DND-41 (cell line): ENCODE measurements around the gene MECP2.

Experiments
- ATAC-seq: fragments of 200-7000 bp; cut with Tn5 transposase; 3 replicates; pipeline ENCODE4 v1.9.1; 2021; ENCODE audit warnings: low read depth; ENCODE audit not compliant: insufficient read depth
- DNase-seq: peaks from one replicate; pipeline ENCODE4 v3.0.0-alpha.2; 2020
- H2AFZ ChIP-seq: 2 replicates; pipeline ENCODE4 v1.6.0; 2012; ENCODE audit warnings: low read depth, low read length
- H3K27ac ChIP-seq: 2 replicates; pipeline ENCODE4 v1.5.1; 2012; ENCODE audit warnings: low read length, inconsistent platforms
- H3K27me3 ChIP-seq: fragments of 200-600 bp; sonication (generic); 2 replicates; pipeline ENCODE4 v1.6.0; 2012; ENCODE audit warnings: low read length, mild to moderate bottlenecking, inconsistent platforms; ENCODE audit not compliant: insufficient read depth, poor library complexity
- H3K36me3 ChIP-seq: 2 replicates; pipeline ENCODE4 v1.5.1; 2012; ENCODE audit warnings: low read length, inconsistent platforms; ENCODE audit not compliant: insufficient read depth
- H3K4me1 ChIP-seq: 2 replicates; pipeline ENCODE4 v1.5.1; 2012; ENCODE audit warnings: mild to moderate bottlenecking, low read length; ENCODE audit not compliant: insufficient read depth
- H3K4me2 ChIP-seq: 2 replicates; pipeline ENCODE4 v1.6.0; 2012; ENCODE audit warnings: mild to moderate bottlenecking, moderate library complexity, low read length, inconsistent platforms; ENCODE audit not compliant: insufficient read depth
- H3K4me3 ChIP-seq, 2 experiments: fragments of 200-600 bp in 1 of 2; shearing (Covaris generic) in 1 of 2; 2 replicates each; pipeline ENCODE4 v1.5.1; 2012 to 2016; ENCODE audit warnings: inconsistent platforms in 2 of 2, low read length in 2 of 2, mild to moderate bottlenecking in 2 of 2, low read depth in 1 of 2, moderate library complexity in 1 of 2
- H3K79me2 ChIP-seq: 2 replicates; pipeline ENCODE4 v1.6.0; 2012; ENCODE audit warnings: low read length, inconsistent platforms; ENCODE audit not compliant: insufficient read depth
- H3K9ac ChIP-seq: 2 replicates; pipeline ENCODE4 v1.6.0; 2012; ENCODE audit warnings: low read depth, mild to moderate bottlenecking, inconsistent platforms, low read length, moderate library complexity
- H3K9me3 ChIP-seq: 2 replicates; pipeline ENCODE4 v1.5.1; 2012; ENCODE audit warnings: low read length, moderate library complexity, mild to moderate bottlenecking, inconsistent platforms; ENCODE audit not compliant: insufficient read depth, severe bottlenecking
- H4K20me1 ChIP-seq: 2 replicates; pipeline ENCODE4 v1.6.0; 2012; ENCODE audit warnings: low read length; ENCODE audit not compliant: insufficient read depth
- EZH2 ChIP-seq: IDR thresholded peaks from 3 replicates; pipeline ENCODE4 v1.6.1; 2012; ENCODE audit warnings: borderline replicate concordance, low read depth, mild to moderate bottlenecking, moderate library complexity, low read length, inconsistent platforms; ENCODE audit not compliant: severe bottlenecking
- TF ChIP-seq, protein P1 (sequence below): IDR thresholded peaks from 2 replicates; pipeline ENCODE4 v1.5.1; 2012; ENCODE audit warnings: borderline replicate concordance, low read length, moderate library complexity, mild to moderate bottlenecking; ENCODE audit not compliant: poor library complexity, severe bottlenecking; ENCODE audit errors: extremely low read depth

MECP2 gene

DNA sequence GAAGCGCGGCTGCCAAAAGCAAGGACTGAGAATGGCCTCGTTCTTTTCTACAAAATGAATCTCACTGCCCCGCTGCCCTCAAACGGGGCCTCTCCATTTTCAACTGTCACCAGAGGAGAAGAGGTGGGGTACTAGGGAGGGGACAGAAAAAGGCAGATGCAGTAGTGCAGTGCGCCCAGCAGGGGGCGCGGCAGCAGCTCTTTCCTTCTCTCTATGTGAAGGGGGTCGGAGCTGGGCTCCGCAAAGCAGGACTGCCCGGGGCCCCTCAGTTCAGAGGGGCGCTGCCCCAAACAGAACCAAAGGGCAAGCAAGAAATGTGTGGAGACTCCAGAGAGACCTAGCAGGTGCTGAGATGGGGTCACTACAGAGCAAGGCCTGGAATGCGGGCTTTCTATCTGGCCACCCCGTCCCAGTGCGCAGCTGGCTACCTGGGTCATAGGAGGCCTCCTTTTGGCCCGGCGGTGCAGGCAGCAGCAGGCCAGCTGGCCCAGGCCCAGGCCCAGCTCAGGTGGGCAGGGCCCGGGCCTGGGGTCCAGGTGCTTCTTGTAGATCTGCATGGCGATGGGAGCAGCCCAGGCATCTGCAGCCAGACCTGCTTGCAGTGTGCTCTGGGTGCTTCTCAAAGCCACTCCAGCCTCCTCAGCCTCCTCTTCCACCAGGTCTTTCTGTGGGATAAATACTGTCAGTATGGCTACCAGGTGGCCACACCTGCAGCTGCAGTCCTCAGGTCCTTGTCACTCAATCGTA lies 83.7 kb downstream of the MECP2 start:
- peak; percentile 81 for ATAC-seq
- no peaks in the 10 kb centered on the region for H3K27me3 ChIP-seq
- no peaks in the 10 kb centered on the region for H3K9me3 ChIP-seq
- H3K4me1 ChIP-seq, result peaks cover 20% of the 10 kb centered on the region
- H3K36me3 ChIP-seq, result peaks cover 76% of the 10 kb centered on the region
- peaks cover 25% of the 10 kb centered on the region for H3K79me2 ChIP-seq
- no peak overlapping the region for H2AFZ ChIP-seq
- TF ChIP-seq EZH2, result no peak
- TF ChIP-seq, protein P1, sequence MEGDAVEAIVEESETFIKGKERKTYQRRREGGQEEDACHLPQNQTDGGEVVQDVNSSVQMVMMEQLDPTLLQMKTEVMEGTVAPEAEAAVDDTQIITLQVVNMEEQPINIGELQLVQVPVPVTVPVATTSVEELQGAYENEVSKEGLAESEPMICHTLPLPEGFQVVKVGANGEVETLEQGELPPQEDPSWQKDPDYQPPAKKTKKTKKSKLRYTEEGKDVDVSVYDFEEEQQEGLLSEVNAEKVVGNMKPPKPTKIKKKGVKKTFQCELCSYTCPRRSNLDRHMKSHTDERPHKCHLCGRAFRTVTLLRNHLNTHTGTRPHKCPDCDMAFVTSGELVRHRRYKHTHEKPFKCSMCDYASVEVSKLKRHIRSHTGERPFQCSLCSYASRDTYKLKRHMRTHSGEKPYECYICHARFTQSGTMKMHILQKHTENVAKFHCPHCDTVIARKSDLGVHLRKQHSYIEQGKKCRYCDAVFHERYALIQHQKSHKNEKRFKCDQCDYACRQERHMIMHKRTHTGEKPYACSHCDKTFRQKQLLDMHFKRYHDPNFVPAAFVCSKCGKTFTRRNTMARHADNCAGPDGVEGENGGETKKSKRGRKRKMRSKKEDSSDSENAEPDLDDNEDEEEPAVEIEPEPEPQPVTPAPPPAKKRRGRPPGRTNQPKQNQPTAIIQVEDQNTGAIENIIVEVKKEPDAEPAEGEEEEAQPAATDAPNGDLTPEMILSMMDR, result peak; percentile 85
- peak overlapping the region; percentile 52; the same call in 1 of the 2 replicates for H3K27ac ChIP-seq
- peak; percentile 55 for DNase-seq
- H3K9ac ChIP-seq, result no peak overlapping the region
- no peak overlapping the region for H3K4me3 ChIP-seq
- H3K4me2 ChIP-seq, result no peak overlapping the region
- H4K20me1 ChIP-seq, result peaks cover 11% of the 10 kb centered on the region

DNA sequence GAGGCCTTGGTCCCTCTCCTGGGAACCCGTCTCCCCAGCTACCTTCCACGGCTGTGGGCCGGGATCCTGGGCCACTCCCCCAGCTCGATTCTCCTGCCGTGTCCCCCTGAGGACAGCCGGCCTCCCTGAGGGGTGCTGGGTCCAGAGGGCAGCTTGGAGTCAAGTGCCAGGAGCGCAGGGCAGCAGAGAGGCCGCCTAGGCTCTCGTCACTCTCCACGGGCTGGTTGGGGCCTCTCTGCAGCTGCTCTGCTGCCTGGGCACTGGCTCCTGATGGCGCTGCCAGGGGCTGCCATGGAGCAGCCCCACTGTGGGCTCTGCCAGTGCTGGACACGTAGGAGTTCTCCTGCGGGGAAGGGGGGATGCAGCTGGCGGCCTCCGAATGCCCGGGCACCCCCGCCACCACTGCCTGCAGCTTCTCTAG lies 84.5 kb downstream of the MECP2 start:
- H2AFZ ChIP-seq, result no peak overlapping the region
- no peak overlapping the region for H3K4me3 ChIP-seq
- H3K79me2 ChIP-seq, result peaks cover 17% of the 10 kb centered on the region
- H3K36me3 ChIP-seq, result peaks cover 68% of the 10 kb centered on the region
- no peaks in the 10 kb centered on the region for H3K27me3 ChIP-seq
- TF ChIP-seq, protein P1, result no peak
- no peak for TF ChIP-seq EZH2
- no peak overlapping the region for H3K4me2 ChIP-seq
- peaks cover 12% of the 10 kb centered on the region for H3K4me1 ChIP-seq
- no peaks in the 10 kb centered on the region for H3K9me3 ChIP-seq
- DNase-seq, result no peak
- peaks cover 11% of the 10 kb centered on the region for H4K20me1 ChIP-seq
- peak overlapping the region; percentile 52; the same call in 1 of the 2 replicates for H3K27ac ChIP-seq
- no peak overlapping the region for H3K9ac ChIP-seq
- no peak for ATAC-seq

DNA sequence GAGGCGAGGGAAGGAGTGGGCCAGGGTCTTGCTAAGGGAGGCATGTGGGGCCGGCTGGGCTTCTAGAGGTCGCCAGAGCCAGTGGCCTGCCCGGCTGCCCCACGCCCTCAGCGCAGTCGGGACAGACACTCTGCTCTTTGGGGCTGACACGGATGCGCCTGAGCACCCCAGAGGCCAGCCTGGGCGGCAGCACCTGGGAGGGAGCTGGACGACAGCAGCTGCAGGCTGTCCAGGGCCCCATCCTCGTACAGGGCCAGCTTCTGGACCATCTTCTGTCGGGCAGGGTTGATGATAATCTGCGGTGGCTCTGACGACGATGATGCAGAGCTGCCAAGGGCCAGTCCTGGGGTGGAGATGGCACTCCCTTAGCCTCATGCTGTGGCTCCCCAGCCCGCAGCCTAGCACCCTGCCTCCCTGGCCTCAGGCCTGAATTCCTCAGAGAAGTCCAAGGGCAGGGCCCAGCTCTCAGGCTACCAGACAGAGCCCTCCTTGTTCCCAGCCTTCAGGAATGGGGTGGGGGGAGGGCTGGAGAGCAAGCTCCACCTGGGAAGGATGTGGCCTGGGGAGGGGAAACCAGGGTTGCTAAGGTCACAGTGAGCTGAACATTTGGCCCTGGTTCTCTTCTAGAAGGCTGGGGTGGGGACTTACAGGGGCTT lies 85.1 kb downstream of the MECP2 start:
- Histone ChIP-seq H3K4me2 (no peak overlapping the region), H3K27ac (no peak overlapping the region), H3K36me3 (peaks cover 64% of the 10 kb centered on the region), H3K9ac (no peak overlapping the region), H3K9me3 (no peaks in the 10 kb centered on the region), H2AFZ (no peak overlapping the region), H4K20me1 (peaks cover 11% of the 10 kb centered on the region), H3K79me2 (peaks cover 13% of the 10 kb centered on the region), H3K4me1 (peaks cover 8% of the 10 kb centered on the region), H3K27me3 (no peaks in the 10 kb centered on the region), H3K4me3 (no peak overlapping the region)
- no peak for ATAC-seq
- DNase-seq, result no peak
- TF ChIP-seq EZH2, result no peak
- TF ChIP-seq, protein P1, result no peak
